K562 (cell line): Measurements from ENCODE around the gene PLCB3. TPM values are rescaled to one million over a fixed set of nuclear protein-coding genes. Genes with fewer than 3 reads are reported as not detected.

Source experiments
- EHMT2 ChIP-seq: fragments of 450-650 bp; IDR thresholded peaks from 2 replicates; pipeline ENCODE4 v1.6.1; 2018; ENCODE audit warnings: antibody characterized with exemption
- ELF2 ChIP-seq: fragments of 250-450 bp; sonication (Bioruptor Pico); IDR thresholded peaks from 2 replicates; pipeline ENCODE4 v1.5.0; 2021; ENCODE audit warnings: mild to moderate bottlenecking
- ESRRB ChIP-seq: fragments of 250-450 bp; sonication (Bioruptor Pico); IDR thresholded peaks from 2 replicates; pipeline ENCODE4 v1.5.0; 2020; ENCODE audit warnings: mild to moderate bottlenecking, moderate library complexity, borderline replicate concordance
- HDAC2 ChIP-seq: fragments of 450-650 bp; IDR thresholded peaks from 2 replicates; pipeline ENCODE4 v1.6.1; 2016; ENCODE audit warnings: mild to moderate bottlenecking
- HMG20A ChIP-seq: fragments of 450-650 bp; formaldehyde crosslinking; conservative IDR thresholded peaks from 2 replicates; pipeline ENCODE4 v1.4.0; 2020; ENCODE audit warnings: mild to moderate bottlenecking, mixed read lengths
- HOXB6 ChIP-seq: fragments of 250-450 bp; sonication (Bioruptor Pico); IDR thresholded peaks from 2 replicates; pipeline ENCODE4 v1.5.1; 2022; ENCODE audit warnings: mild to moderate bottlenecking, borderline replicate concordance
- KDM4B ChIP-seq, 2 experiments: fragments of 450-650 bp in 1 of 2; sonication (generic) in 1 of 2; IDR thresholded peaks; 2 replicates each; pipeline ENCODE4 v1.6.1; 2016 to 2017; ENCODE audit warnings: borderline replicate concordance in 2 of 2, antibody characterized with exemption in 1 of 2, low read depth in 1 of 2, mild to moderate bottlenecking in 1 of 2
- MAZ ChIP-seq, 2 experiments: fragments of 450-650 bp in 1 of 2; sonication (generic) in 1 of 2; formaldehyde crosslinking; IDR thresholded peaks in 1 of 2; conservative IDR thresholded peaks in 1 of 2; 2 replicates each; pipeline versions ENCODE4 v1.4.0 to v1.5.0; 2020; ENCODE audit warnings: mild to moderate bottlenecking in 1 of 2, missing genetic modification reagents in 1 of 2
- NCOA2 ChIP-seq, 2 experiments: fragments of 450-650 bp; IDR thresholded peaks; 2 replicates each; pipeline ENCODE4 v1.6.1; 2018; ENCODE audit warnings: mild to moderate bottlenecking in 2 of 2, moderate library complexity in 1 of 2; ENCODE audit not compliant: partially characterized antibody in 2 of 2
- POLR3G ChIP-seq: IDR thresholded peaks from 2 replicates; pipeline ENCODE4 v1.6.1; 2011; ENCODE audit not compliant: insufficient read length, insufficient replicate concordance; ENCODE audit errors: extremely low read depth
- RBM22 ChIP-seq: fragments of 200-400 bp; formaldehyde crosslinking; IDR thresholded peaks from 2 replicates; pipeline ENCODE4 v1.6.1; 2018; ENCODE audit warnings: low read length, low read depth; ENCODE audit not compliant: poor library complexity, severe bottlenecking
- SIX5 ChIP-seq, 2 experiments: IDR thresholded peaks; 2 replicates each; pipeline ENCODE4 v1.6.1; 2011; ENCODE audit warnings: low read length in 2 of 2, borderline replicate concordance in 1 of 2, low read depth in 1 of 2, mild to moderate bottlenecking in 1 of 2, moderate library complexity in 1 of 2; ENCODE audit not compliant: insufficient read depth in 1 of 2
- ZBED1 ChIP-seq: IDR thresholded peaks from 2 replicates; pipeline ENCODE4 v1.6.1; 2014
- ZNF23 ChIP-seq: fragments of 250-450 bp; sonication (Bioruptor Pico); IDR thresholded peaks from 2 replicates; pipeline ENCODE4 v1.4.0; 2020; ENCODE audit warnings: mild to moderate bottlenecking
- ZNF253 ChIP-seq: fragments of 250-450 bp; sonication (Bioruptor Pico); conservative IDR thresholded peaks from 2 replicates; pipeline ENCODE4 v1.6.1; 2021; ENCODE audit warnings: mild to moderate bottlenecking
- polyA plus RNA-seq, 8 experiments: library from polyadenylated mRNA; depleted of rRNA in 4 of 8; stranded (reverse) in 5 of 8; unstranded in 3 of 8; fragments of >200 nt; fragmentation: Nextera tagmentation in 2 of 8; fragmentation: Illumina TruSeq in 1 of 8; extraction: Ambion mirVana in 2 of 8; extraction: Trizol in 1 of 8; gene quantifications; 2 replicates each; pipeline versions ENCODE4 v1.2.1 to v1.2.3, GENCODE V29; 2011 to 2014; ENCODE audit warnings: inconsistent platforms in 1 of 8, missing spikeins in 1 of 8
- total RNA-seq, 7 experiments: library from RNA; depleted of rRNA in 6 of 7; stranded (reverse); fragments of >200 nt in 6 of 7; fragmentation: Illumina TruSeq in 2 of 7; extraction: Trizol in 2 of 7; gene quantifications; 2 replicates each; pipeline versions ENCODE4 v1.2.1 to v1.2.3, GENCODE V29; 2011 to 2021; ENCODE audit warnings: low replicate concordance in 1 of 7
- TF ChIP-seq, protein P1 (sequence below): fragments of 250-450 bp; sonication (Bioruptor Pico); IDR thresholded peaks from 2 replicates; pipeline ENCODE4 v1.8.0; 2021; ENCODE audit warnings: moderate library complexity, mild to moderate bottlenecking, inconsistent platforms
- TF ChIP-seq, protein P2 (sequence below): sonication (generic); formaldehyde crosslinking; IDR thresholded peaks from 2 replicates; pipeline ENCODE4 v1.8.0; 2022; ENCODE audit warnings: missing genetic modification reagents, mild to moderate bottlenecking, moderate library complexity, borderline replicate concordance
- TF ChIP-seq, protein P3 (sequence below): fragments of 250-450 bp; sonication (Bioruptor Pico); IDR thresholded peaks from 2 replicates; pipeline ENCODE4 v1.5.0; 2021; ENCODE audit warnings: mild to moderate bottlenecking, borderline replicate concordance
- TF ChIP-seq, protein P4 (sequence below): fragments of 450-650 bp; IDR thresholded peaks from 2 replicates; pipeline ENCODE4 v1.6.1; 2016; ENCODE audit warnings: mild to moderate bottlenecking

Gene PLCB3
- total and polyA plus RNA-seq, 9 of the 15 experiments (the other 6 are each of a cell fraction or from before 2014, with no cell fraction given), result 0.31 to 44.8 (median 14.6) TPM

DNA sequence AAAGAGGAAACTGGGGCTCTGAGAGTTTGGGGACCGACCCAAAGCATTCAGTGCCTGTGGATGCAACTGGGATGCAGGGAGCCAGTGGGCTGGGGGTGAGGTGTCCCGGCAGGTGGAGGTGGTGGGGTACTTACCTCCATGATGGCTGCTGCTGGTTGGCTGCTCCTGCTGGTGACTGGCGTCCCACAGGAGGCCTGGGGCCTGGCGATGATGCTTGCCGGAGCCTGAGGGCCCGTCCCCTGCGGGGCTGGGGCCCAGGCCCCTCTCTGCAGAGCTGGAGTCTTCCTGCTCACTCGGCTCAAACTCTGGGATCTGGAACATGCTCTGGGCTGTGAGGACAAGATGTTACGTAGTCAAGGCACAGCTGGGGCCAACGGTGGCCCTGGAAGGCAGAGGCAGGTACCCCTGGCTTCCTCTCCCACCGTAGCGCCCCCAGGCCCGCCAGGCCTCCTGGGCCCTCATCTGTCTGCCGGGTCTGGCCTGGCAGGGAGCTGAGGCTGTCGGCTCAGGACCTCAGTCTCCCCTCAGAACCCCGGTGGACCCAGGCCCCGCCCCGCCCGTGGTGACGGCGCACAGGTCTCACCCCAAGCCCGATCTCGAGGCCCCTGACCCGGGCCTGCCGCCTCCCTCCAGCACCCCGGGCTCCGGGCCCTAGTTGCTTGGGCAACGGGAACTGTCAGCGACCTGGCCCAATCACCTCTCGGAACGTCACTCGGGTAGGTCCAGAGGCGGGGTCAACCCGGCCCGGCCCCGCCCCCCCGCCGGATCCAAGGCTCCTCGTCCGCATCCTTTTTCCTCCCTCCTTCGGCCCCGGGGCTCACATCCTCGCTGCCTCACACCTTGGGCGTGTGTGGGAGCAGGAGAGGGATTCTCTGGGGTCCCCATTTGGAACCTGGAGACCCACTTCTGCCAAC is 33.0 kb downstream of the PLCB3 start, which contains the start of gene BAD (continued):
- TF ChIP-seq, protein P1, sequence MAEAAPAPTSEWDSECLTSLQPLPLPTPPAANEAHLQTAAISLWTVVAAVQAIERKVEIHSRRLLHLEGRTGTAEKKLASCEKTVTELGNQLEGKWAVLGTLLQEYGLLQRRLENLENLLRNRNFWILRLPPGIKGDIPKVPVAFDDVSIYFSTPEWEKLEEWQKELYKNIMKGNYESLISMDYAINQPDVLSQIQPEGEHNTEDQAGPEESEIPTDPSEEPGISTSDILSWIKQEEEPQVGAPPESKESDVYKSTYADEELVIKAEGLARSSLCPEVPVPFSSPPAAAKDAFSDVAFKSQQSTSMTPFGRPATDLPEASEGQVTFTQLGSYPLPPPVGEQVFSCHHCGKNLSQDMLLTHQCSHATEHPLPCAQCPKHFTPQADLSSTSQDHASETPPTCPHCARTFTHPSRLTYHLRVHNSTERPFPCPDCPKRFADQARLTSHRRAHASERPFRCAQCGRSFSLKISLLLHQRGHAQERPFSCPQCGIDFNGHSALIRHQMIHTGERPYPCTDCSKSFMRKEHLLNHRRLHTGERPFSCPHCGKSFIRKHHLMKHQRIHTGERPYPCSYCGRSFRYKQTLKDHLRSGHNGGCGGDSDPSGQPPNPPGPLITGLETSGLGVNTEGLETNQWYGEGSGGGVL, result no peak
- no peak for TF ChIP-seq ZBED1
- no peak for TF ChIP-seq SIX5 (IDR thresholded peaks at IDR 0.05; ENCODE audit: borderline replicate concordance in 1 of 2, insufficient read depth in 1 of 2, low read depth in 1 of 2, low read length in 2 of 2)
- no peak for TF ChIP-seq HMG20A (CRISPR knock-in tag)
- no peak for TF ChIP-seq ESRRB (CRISPR knock-in tag)
- TF ChIP-seq POLR3G, result no peak
- no peak for TF ChIP-seq ZNF23 (CRISPR knock-in tag)
- TF ChIP-seq NCOA2 (IDR thresholded peaks at IDR 0.05; ENCODE audit: partially characterized antibody in 2 of 2), result no peak
- no peak for TF ChIP-seq HOXB6
- TF ChIP-seq ELF2 (CRISPR knock-in tag), result no peak
- no peak for TF ChIP-seq KDM4B (IDR thresholded peaks at IDR 0.05; ENCODE audit: borderline replicate concordance in 2 of 2, low read depth in 1 of 2)
- TF ChIP-seq, protein P2, sequence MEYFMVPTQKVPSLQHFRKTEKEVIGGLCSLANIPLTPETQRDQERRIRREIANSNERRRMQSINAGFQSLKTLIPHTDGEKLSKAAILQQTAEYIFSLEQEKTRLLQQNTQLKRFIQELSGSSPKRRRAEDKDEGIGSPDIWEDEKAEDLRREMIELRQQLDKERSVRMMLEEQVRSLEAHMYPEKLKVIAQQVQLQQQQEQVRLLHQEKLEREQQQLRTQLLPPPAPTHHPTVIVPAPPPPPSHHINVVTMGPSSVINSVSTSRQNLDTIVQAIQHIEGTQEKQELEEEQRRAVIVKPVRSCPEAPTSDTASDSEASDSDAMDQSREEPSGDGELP (CRISPR knock-in tag), result peak; percentile 48
- 0 out of 2 replicates have a peak, but pooled peaks have one; percentile 41 for TF ChIP-seq HDAC2
- TF ChIP-seq, protein P3, sequence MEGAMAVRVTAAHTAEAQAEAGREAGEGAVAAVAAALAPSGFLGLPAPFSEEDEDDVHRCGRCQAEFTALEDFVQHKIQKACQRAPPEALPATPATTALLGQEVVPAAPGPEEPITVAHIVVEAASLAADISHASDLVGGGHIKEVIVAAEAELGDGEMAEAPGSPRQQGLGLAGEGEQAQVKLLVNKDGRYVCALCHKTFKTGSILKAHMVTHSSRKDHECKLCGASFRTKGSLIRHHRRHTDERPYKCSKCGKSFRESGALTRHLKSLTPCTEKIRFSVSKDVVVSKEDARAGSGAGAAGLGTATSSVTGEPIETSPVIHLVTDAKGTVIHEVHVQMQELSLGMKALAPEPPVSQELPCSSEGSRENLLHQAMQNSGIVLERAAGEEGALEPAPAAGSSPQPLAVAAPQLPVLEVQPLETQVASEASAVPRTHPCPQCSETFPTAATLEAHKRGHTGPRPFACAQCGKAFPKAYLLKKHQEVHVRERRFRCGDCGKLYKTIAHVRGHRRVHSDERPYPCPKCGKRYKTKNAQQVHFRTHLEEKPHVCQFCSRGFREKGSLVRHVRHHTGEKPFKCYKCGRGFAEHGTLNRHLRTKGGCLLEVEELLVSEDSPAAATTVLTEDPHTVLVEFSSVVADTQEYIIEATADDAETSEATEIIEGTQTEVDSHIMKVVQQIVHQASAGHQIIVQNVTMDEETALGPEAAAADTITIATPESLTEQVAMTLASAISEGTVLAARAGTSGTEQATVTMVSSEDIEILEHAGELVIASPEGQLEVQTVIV (CRISPR knock-in tag), result no peak
- peak; percentile 51 to 58; a peak in 3 of 4 replicates for TF ChIP-seq MAZ (CRISPR knock-in tag; conservative IDR thresholded peaks at IDR 0.05 in 1 of 2, IDR thresholded peaks at IDR 0.05 in 1 of 2)
- no peak for TF ChIP-seq EHMT2
- peak; percentile 93 for TF ChIP-seq RBM22
- TF ChIP-seq ZNF253 (CRISPR knock-in tag), result no peak
- TF ChIP-seq, protein P4, sequence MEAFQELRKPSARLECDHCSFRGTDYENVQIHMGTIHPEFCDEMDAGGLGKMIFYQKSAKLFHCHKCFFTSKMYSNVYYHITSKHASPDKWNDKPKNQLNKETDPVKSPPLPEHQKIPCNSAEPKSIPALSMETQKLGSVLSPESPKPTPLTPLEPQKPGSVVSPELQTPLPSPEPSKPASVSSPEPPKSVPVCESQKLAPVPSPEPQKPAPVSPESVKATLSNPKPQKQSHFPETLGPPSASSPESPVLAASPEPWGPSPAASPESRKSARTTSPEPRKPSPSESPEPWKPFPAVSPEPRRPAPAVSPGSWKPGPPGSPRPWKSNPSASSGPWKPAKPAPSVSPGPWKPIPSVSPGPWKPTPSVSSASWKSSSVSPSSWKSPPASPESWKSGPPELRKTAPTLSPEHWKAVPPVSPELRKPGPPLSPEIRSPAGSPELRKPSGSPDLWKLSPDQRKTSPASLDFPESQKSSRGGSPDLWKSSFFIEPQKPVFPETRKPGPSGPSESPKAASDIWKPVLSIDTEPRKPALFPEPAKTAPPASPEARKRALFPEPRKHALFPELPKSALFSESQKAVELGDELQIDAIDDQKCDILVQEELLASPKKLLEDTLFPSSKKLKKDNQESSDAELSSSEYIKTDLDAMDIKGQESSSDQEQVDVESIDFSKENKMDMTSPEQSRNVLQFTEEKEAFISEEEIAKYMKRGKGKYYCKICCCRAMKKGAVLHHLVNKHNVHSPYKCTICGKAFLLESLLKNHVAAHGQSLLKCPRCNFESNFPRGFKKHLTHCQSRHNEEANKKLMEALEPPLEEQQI, result no peak
